ENCODE data around the gene LILRA5. TPM values are rescaled to one million over a fixed set of nuclear protein-coding genes. Genes with fewer than 3 reads are reported as not detected.

LILRA5 gene
- polyA plus RNA-seq, 1 of the 3 experiments (the other 2 are of a cell fraction), result not detected

DNA sequence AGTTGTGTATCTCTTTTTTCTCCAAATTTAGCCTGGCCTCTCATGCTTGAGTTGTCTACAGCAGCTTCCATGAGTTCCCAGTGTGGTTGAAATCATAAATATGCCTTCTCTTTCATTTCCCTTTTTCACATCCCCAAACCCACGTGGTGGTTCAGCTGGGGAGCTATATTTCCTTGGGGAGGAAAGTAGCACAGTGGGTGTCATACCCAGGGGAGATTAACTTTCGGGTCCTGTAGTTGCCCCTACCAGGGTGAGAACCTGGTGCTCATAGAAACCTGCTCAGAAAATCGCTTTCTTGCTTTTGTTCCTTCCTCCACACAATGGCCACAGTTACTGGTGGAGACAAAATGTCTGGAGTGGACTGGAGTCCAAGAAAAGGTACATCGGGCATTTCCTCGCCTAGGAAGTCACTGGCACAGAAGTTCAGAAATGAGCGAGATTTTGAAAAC, 33.0 kb upstream of the LILRA5 start:
- no peak for DNase-seq
- Histone ChIP-seq H3F3A (replicated peaks; ENCODE audit: insufficient read depth) (no peaks in the 10 kb centered on the region), H3K9me3 (no peaks in the 10 kb centered on the region), H3K4me3 (ENCODE audit: low read depth in 2 of 2, low read length in 1 of 2) (no peak overlapping the region), H3K36me3 (replicated peaks in 1 of 2; ENCODE audit: control insufficient read depth in 1 of 2, insufficient read depth in 2 of 2, low read length in 1 of 2) (no peaks in the 10 kb centered on the region), H3K4me1 (ENCODE audit: control insufficient read depth in 1 of 2, insufficient read depth in 2 of 2, low read depth in 1 of 2, low read length in 1 of 2) (no peaks in the 10 kb centered on the region), H3K9ac (no peak overlapping the region), H3K4me2 (no peak overlapping the region), H3K79me2 (ENCODE audit: insufficient read depth) (no peaks in the 10 kb centered on the region), H3K27me3 (ENCODE audit: insufficient read depth) (peaks cover 63% of the 10 kb centered on the region), H4K20me1 (ENCODE audit: insufficient read depth) (no peaks in the 10 kb centered on the region), H3K9me2 (no peaks in the 10 kb centered on the region), H2AFZ (ENCODE audit: low read depth) (no peak overlapping the region), H3K27ac (ENCODE audit: low read depth in 2 of 2, low read length in 1 of 2) (no peak overlapping the region)
- CTCF ChIA-PET, result no interaction called here
- POLR2A ChIA-PET, result no interaction called here
- TF ChIP-seq FOSL2 (IDR thresholded peaks at IDR 0.05; ENCODE audit: borderline replicate concordance, low read depth) (no peak), EP300 (IDR thresholded peaks at IDR 0.05; ENCODE audit: borderline replicate concordance in 1 of 2, low read depth in 1 of 2, low read length in 1 of 2) (no peak), ELF1 (IDR thresholded peaks at IDR 0.05) (no peak), RAD21 (IDR thresholded peaks at IDR 0.05; ENCODE audit: low read length) (no peak), RXRA (IDR thresholded peaks at IDR 0.05; ENCODE audit: borderline replicate concordance, low read depth) (no peak), YY1 (IDR thresholded peaks at IDR 0.05; ENCODE audit: low read depth) (no peak), NFIC (IDR thresholded peaks at IDR 0.05; ENCODE audit: borderline replicate concordance) (no peak), TAF1 (IDR thresholded peaks at IDR 0.05; ENCODE audit: borderline replicate concordance, low read depth, low read length) (no peak), NRF1 (IDR thresholded peaks at IDR 0.05; ENCODE audit: low read depth, low read length) (no peak), POLR2AphosphoS5 (IDR thresholded peaks at IDR 0.05; ENCODE audit: low read depth, low read length) (no peak), SMC3 (IDR thresholded peaks at IDR 0.05; ENCODE audit: low read depth, low read length) (no peak), MAX (IDR thresholded peaks at IDR 0.05; ENCODE audit: low read depth) (no peak), FOXJ3 (CRISPR knock-in tag; IDR thresholded peaks at IDR 0.05) (no peak), SIN3A (IDR thresholded peaks at IDR 0.05; ENCODE audit: borderline replicate concordance, low read depth, low read length) (no peak)
- TF ChIP-seq, protein P1, sequence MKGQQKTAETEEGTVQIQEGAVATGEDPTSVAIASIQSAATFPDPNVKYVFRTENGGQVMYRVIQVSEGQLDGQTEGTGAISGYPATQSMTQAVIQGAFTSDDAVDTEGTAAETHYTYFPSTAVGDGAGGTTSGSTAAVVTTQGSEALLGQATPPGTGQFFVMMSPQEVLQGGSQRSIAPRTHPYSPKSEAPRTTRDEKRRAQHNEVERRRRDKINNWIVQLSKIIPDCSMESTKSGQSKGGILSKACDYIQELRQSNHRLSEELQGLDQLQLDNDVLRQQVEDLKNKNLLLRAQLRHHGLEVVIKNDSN (IDR thresholded peaks at IDR 0.05; ENCODE audit: borderline replicate concordance, low read depth), result no peak
- TF ChIP-seq, protein P2, sequence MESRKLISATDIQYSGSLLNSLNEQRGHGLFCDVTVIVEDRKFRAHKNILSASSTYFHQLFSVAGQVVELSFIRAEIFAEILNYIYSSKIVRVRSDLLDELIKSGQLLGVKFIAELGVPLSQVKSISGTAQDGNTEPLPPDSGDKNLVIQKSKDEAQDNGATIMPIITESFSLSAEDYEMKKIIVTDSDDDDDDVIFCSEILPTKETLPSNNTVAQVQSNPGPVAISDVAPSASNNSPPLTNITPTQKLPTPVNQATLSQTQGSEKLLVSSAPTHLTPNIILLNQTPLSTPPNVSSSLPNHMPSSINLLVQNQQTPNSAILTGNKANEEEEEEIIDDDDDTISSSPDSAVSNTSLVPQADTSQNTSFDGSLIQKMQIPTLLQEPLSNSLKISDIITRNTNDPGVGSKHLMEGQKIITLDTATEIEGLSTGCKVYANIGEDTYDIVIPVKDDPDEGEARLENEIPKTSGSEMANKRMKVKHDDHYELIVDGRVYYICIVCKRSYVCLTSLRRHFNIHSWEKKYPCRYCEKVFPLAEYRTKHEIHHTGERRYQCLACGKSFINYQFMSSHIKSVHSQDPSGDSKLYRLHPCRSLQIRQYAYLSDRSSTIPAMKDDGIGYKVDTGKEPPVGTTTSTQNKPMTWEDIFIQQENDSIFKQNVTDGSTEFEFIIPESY (IDR thresholded peaks at IDR 0.05; ENCODE audit: borderline replicate concordance, low read depth), result no peak
- WGBS (ENCODE audit: low lambda C conversion rate), result 14% methylated on average over 6 of the region's 6 CpGs

DNA sequence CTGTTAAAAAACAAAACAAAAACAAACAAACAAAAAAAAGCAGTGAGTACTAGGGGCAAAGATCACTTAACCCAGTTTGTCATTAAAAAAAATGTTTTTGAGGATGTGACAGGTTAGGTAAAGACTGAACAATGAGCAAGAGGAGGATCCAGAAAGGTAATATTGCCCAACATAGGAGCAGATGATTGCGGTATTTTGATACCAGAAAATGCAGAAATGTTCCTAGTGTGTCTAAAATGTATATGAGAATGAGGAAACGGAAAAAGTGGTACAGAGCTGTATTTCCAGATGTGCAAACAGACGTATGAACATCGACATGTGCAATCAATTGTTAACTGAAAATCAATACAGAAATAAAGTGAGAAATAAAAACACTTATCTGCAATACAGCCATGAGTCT, 30.9 kb upstream of the LILRA5 start:
- H3F3A ChIP-seq (replicated peaks; ENCODE audit: insufficient read depth), result no peaks in the 10 kb centered on the region
- peaks cover 68% of the 10 kb centered on the region for H3K27me3 ChIP-seq (ENCODE audit: insufficient read depth)
- H3K9ac ChIP-seq, result no peak overlapping the region
- ChIA-PET POLR2A (no interaction called here), CTCF (no interaction called here)
- H3K4me1 ChIP-seq (ENCODE audit: control insufficient read depth in 1 of 2, insufficient read depth in 2 of 2, low read depth in 1 of 2, low read length in 1 of 2), result no peaks in the 10 kb centered on the region
- H3K36me3 ChIP-seq (replicated peaks in 1 of 2; ENCODE audit: control insufficient read depth in 1 of 2, insufficient read depth in 2 of 2, low read length in 1 of 2), result no peaks in the 10 kb centered on the region
- no peak overlapping the region for H3K4me2 ChIP-seq
- no peaks in the 10 kb centered on the region for H4K20me1 ChIP-seq (ENCODE audit: insufficient read depth)
- no peak overlapping the region for H3K4me3 ChIP-seq (ENCODE audit: low read depth in 2 of 2, low read length in 1 of 2)
- no peak overlapping the region for H2AFZ ChIP-seq (ENCODE audit: low read depth)
- no peak overlapping the region for H3K27ac ChIP-seq (ENCODE audit: low read depth in 2 of 2, low read length in 1 of 2)
- no peaks in the 10 kb centered on the region for H3K79me2 ChIP-seq (ENCODE audit: insufficient read depth)
- no peaks in the 10 kb centered on the region for H3K9me3 ChIP-seq
- DNase-seq, result no peak
- WGBS (ENCODE audit: low lambda C conversion rate), result 11% methylated on average over 4 of the region's 4 CpGs
- no peaks in the 10 kb centered on the region for H3K9me2 ChIP-seq
- no peak for TF ChIP-seq POLR2AphosphoS5 (IDR thresholded peaks at IDR 0.05; ENCODE audit: low read depth, low read length)
- no peak for TF ChIP-seq GATA2 (CRISPR knock-in tag; IDR thresholded peaks at IDR 0.05)
- no peak for TF ChIP-seq JUND (IDR thresholded peaks at IDR 0.05)
- no peak for TF ChIP-seq SIN3A (IDR thresholded peaks at IDR 0.05; ENCODE audit: borderline replicate concordance, low read depth, low read length)
- no peak for TF ChIP-seq SMC3 (IDR thresholded peaks at IDR 0.05; ENCODE audit: low read depth, low read length)
- no peak for TF ChIP-seq EP300 (IDR thresholded peaks at IDR 0.05; ENCODE audit: borderline replicate concordance in 1 of 2, low read depth in 1 of 2, low read length in 1 of 2)
- TF ChIP-seq YY1 (IDR thresholded peaks at IDR 0.05; ENCODE audit: low read depth), result no peak
- TF ChIP-seq EZH2phosphoT487 (IDR thresholded peaks at IDR 0.05; ENCODE audit: borderline replicate concordance, low read depth), result no peak
- no peak for TF ChIP-seq RAD21 (IDR thresholded peaks at IDR 0.05; ENCODE audit: low read length)
- TF ChIP-seq RXRA (IDR thresholded peaks at IDR 0.05; ENCODE audit: borderline replicate concordance, low read depth), result no peak
- TF ChIP-seq ELF1 (IDR thresholded peaks at IDR 0.05), result no peak
- TF ChIP-seq TCF12 (IDR thresholded peaks at IDR 0.05), result no peak
- TF ChIP-seq FOXM1 (IDR thresholded peaks at IDR 0.05; ENCODE audit: low read depth), result no peak

Data from SK-N-SH (cell line).